NCI-H446 treated with DMSO at 0.1 percent for 48 hours (cell line): ENCODE results near the gene SLC7A8.
"Not testable (repeated sequence)": the region's sequence is repeated elsewhere in the genome, so short reads cannot be mapped to it uniquely, and the experiment has no call there.

ENCODE experiments used
- DNase-seq: peaks from one replicate; lab custom pipeline; 2025; lab: John Stamatoyannopoulos, UW

Gene SLC7A8

DNA sequence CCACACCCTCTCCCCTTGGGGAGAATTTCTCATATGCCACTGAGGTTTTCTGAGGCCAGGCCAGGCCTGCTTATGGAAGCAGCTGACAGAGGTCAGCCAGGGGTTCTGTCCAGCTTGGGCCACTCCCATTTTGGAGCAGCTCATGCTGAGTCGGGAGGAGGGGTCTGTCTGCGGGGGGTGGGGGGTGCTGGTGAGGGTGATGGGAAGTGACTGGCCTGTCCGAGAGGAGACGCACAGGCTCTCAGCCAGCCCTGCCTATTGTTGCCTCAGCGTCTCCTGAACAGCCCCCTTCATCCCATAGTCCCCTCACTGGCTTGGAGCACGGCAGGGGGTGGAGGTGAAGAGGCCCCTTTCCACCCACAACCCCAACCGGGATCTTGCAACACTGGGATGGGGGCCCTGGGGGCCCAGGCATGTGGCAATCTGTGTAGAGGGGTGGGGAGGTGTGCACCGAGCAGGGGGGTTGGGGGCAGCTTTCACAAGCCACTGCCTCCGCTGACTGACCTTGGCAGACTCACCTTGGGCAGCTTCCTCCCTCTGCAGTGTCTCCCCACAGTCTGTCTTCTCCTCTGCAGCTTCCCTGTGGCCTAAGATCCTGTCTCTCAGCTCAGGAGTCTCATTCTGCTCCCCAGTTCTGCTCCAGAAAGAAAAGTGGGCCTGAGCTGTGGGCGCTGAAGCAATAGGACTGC lies 69.9 kb downstream of the SLC7A8 start:
- no peak for DNase-seq

DNA sequence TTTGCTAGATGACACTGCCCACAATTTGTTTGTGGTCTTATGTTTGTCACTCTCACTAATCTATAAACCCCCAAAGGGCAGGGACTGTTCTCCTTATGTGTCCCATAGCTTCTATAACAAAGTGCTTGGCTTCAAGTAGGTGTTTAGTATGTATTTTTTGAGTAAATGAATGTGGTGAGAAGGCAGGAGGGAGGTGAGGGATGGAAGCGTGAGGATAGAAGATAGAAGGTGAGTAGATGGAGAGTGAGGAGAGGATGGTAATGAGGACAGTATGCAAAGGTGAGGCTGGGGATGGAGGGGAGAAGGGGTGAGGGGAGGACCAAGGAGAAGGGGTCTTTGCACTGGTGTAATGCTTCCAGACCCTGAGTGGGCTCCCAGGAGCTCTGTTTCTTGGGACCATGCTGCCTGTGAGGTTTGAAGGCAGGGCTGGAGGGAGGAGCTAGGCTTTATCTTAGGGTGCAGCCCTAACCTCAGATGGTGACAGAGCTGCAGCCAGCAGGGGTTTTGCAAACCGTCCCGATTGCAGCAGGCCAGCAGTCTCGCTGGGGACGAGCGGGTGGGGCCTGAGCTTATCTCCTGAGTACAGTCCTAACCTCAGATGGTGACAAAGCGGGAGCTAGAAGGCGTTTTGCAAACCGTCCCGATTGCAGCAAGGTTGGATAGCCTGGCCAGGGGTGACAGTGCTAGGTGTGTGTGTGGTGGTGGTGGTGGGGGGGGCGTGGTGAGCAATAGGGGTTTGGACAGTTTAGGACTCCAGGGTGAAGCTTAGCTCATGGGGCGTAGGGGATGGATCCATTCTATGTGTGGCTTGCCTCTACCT lies 70.9 kb downstream of the SLC7A8 start:
- no peak for DNase-seq

DNA sequence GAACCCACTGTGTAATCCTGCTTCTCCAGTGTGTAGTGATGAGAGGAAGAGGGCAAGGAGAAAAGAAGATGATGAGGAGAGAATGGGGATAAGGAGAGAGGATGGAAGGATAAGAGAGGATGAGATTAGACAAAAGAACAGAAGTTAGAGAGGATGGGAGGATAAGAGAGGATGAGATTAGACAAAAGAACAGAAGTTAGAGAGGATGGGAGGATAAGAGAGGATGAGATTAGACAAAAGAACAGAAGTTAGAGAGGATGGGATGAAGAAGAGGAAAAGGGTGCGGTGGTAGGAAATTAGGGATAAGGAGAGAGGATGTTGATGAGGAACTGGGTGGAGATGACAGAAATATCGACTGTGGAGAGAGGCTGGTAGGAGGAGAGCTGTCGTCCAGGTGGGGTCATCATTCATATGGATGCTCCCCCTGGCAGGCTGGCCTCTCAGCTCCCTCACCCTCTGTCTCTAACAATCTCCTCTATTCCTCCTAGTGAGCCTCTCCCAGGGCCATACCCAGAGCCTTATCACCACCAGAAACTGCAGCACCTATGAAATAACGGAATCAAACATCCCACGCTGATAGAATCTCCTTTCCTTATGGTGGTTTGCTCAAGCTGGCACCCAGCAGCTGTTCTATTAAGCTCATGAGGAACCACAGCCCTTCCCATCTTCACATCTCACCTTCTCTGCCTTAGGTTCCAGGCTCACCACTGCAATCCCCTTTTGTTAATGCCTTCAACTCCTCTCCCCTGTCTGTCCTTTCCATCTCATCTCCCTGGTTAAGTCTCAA lies 72.7 kb downstream of the SLC7A8 start:
- DNase-seq: no peak

DNA sequence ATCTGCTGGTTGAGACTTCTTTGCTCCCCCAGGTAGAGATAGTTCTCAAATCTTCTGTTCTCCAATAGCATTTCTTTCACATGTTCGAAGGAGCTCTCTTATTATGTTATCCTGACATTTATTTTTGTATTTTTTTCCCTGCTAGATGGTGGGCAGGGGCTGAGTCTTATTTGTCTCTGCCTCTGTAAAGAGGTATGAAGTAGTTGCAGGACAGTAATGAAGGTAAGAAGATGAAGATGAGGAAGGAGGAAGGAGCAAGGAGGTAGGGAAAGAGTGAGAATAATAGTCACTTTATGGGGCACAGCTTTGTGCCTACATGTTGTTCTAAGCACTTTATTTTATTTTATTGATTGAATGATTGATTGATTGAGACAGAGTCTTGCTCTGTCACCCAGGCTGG lies 73.7 kb downstream of the SLC7A8 start:
- no peak for DNase-seq

DNA sequence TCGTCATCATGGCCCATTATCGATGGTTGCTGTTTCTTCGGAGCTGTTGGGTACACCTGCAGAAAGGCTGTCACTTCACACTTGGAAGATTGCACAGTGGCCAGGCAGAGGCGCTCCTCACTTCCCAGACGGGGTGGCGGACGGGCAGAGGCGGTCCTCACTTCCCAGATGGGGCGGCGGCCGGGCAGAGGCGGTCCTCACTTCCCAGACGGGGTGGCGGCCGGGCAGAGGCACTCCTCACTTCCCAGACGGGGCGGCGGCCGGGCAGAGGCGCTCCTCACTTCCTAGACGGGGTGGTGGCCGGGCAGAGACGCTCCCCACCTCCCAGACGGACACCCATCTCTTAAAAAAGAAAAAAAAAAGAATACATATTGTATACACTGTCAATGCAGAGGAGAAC lies 75.3 kb downstream of the SLC7A8 start:
- not testable (repeated sequence) for DNase-seq

DNA sequence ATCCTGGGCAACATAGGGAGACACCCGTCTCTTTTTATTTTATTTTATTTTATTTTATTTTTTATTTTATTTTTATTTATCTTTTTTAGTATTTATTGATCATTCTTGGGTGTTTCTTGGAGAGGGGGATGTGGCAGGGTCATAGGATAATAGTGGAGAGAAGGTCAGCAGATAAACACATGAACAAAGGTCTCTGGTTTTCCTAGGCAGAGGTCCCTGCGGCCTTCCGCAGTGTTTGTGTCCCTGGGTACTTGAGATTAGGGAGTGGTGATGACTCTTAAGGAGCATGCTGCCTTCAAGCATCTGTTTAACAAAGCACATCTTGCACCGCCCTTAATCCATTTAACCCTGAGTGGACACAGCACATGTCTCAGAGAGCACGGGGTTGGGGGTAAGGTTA lies 75.8 kb downstream of the SLC7A8 start:
- DNase-seq: not testable (repeated sequence)

DNA sequence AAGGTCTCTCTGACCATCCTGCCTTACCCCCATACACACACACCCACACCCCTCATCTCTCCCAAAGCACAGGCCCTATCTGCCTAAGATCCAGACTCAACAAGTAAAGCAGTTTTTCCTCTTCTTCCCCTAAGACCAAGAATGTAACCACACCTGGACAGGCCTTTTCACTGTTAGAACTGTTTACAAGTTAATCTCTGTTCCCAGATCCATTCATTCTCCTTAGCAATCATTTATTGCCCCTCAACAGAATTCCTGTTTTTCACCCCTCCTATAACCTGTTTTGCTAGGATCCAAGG lies 76.8 kb downstream of the SLC7A8 start:
- DNase-seq: no peak

DNA sequence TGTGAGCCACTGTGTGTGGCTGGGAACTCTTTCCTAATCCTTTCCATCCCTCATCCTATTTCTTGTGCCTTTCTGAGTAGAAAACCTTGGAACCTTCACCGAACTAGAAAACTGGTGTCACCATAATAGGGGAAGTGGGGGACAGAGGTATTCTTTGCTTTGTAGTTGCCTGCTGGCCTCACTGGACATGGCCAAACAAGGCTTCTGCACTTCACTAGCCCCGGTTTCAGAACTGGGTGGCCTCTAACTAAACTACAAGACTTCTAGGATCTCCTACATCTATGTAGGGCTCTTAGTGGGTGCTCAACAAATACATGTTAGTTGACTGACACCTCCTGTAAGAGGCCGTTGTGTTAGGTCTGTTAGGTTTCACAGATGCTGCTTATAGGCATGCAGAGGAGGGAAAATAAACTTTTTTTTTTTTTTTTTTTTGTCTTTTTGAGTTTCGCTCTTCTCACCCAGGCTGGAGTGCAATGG lies 78.1 kb downstream of the SLC7A8 start:
- no peak for DNase-seq

DNA sequence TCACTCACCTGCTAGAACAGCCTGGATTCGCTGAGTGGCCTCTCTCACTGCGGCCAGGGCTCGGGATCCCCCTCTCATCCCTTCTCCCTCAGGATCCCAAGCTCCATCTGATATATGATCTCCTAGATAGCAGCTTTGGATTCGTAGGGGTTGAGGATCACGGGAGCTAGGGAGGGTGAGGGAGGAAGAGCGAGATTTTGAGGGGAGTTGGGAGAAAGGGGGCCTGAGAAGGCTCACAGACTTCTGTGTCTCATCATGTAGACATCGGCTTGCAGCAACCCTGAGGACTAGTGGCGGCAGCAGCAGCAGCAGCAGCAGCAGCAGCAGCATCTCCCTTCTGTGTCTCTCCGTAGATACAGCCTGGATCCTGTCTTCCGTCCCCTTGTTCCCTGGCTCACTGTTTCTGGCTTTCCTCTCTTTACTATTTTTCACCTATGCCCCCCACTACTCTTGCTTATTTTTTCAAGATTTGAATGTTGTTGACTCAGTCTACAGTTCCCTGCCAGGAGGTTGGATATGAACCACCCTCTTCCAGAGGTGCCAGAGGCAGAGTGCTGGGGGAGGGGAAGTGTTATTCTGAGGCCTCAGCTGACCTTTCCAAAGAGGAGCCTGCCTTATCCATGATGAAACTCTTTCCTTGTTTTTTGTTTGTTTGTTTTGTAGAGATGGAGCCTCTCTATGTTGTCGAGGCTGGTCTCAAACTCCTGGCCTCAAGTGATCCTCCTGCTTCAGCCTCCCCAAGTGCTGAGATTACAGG lies 78.7 kb downstream of the SLC7A8 start, which contains the start of gene CIROP:
CIROP (minus strand) TSS at position 399 of the 757 bp plus-strand sequence; CDS start at position 330, 69 bp downstream.
- no peak for DNase-seq

DNA sequence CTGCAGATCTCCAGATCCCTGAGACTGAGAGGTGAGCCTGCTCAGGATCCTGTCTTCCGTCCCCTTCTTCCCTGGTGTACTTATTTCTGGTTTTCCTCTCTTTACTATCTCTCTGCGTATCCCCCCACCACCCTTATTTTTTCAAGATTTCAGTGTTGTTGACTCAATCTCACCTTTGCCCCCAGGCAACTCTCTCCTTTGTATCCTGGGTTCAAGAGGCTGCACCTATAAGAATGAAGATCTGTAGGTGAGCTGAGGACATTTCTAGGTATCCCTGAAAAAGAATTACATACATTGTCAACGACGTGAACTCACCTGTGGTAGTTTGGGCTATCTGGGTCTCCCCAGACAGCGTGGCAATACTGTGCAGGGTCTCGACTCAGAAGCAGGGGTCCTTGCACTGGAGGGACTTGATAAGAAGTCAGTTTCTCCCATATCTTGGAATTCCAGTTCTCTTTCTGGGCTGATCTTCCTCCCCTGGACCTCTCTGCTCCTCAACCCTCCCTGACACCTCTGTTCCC lies 79.3 kb downstream of the SLC7A8 start:
- no peak for DNase-seq

DNA sequence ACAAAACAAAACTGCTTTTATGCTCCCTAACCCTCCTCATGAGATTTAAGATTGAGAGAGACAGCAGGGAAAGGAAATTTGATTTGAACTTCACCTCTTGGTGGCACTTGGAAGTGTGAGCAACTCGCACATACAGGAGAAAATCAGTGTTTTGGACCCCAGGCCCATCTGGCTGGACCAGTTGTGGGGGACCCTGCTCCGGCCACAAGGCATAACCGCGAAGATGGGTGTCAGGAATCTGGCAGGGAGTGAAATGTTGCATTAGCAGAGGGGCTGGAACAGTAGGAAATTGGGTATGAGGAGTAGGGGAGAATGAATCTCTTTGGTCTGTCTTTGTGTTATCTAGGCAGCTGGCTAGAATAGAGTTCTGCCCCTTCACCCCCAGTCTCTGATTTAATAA lies 79.9 kb downstream of the SLC7A8 start:
- DNase-seq: no peak

DNA sequence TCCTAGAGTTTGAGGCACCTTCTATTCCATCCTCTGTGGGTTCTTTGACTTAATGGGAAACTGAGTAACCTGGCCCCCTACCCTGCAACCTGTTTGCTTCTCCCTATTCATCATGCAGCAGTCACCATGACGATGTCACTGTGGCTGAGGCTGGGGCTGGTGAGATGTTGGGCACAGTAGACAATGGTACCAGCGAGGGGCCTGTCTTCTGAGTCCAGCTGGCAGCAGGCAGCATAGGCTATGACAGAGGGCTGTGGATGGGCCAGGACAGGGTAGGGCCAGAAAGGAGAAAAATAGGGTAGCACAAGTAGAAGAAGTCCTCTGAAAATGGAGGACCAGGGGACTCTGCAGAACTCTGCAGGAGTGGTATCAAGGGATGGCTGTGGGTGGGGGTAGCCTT lies 80.7 kb downstream of the SLC7A8 start:
- DNase-seq: no peak

DNA sequence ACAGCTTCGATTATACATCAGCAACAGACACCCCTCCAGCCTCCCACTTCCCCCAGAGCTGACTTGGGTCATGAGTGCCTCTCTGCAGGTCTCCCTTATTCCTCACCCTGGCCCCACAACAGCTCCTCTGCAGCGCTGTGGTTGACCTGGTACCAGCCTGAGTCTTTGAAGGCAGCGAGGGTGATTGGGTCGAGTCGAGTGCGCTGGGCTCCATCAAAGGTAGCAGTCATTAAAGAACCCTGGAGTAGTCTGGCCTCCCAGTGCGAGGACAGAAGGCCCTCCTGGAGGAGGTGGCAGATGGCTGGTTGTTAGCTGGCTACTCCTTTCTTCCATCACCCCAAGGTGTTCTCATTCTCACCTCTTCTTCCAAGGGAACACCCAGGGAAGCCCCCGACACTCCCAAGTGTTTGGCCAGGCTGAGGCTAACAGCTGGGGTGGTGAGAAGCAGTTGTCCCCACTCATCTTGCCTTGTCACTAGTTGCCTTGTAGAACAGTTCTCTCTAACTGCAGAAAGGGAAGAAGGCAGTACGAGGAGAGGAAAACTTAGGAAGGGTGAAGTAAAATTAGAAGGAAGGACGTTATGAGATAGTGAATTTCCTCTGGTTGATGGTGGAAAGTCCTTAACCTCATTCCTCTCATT lies 81.4 kb downstream of the SLC7A8 start:
- no peak for DNase-seq

DNA sequence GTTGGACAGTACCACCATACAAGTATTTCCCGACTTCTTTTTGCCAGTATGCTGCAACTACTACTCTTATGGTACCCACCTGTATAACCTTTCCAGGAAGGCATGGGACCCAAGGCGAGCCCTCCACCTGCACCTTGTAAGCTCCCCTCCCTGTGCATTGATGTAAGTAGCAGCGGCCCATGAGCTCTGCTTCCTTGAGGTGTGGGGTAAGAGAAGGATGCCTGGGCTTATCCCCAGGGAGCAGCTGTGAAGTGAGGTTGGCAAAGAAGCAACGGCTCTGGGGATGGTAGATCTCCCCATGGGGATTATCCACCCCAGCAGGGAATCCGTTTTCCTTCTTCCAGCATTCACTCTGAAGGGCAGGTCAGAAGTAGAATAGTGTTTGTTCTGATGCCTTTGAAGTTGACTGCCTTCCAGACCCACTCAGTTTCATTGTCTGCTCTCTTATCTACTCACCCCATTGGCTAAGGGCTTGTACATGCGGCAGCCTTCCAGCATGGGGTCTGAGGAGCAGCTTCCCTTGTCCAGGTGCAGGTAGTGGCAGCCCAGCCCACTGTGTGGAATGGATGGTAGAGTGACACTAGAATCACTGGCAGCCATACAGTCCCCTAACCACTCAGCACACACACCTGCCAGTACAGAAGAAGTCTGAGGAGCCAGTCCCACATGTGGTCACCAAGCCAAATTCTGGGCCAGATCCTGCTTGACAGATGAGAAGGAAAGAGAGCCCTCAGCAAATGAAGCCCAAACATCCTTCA lies 82.1 kb downstream of the SLC7A8 start:
- no peak for DNase-seq

DNA sequence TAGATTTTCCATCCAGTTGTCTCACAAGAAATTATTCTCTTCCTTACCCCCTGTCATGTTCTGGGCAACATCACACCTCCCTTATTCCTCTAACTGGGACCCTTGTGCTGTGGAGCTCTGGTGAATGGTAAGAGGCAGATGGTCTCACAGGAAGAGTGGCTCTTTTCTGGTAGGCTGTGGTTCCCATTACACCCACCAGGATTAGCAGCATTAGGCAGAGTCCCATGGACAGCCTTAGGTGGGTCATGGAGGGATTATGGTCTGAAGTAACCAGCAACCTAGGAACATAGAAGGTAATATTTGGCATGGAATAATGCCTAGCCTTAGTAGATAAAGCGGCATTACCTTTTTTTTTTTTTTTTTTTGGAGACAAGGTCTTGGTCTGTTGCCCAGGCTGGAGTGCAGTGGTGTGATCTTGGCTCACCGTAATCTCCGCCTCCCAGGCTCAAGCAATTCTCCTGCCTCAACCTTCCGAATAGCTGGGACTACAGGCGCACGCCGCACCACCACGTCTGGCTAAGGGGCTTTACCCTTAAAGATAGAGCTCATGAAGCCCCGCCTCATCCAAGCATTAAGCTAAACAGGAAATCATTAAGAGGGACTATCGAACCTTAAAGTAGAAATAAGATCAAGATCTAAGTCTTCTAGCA lies 84.1 kb downstream of the SLC7A8 start:
- DNase-seq: no peak

DNA sequence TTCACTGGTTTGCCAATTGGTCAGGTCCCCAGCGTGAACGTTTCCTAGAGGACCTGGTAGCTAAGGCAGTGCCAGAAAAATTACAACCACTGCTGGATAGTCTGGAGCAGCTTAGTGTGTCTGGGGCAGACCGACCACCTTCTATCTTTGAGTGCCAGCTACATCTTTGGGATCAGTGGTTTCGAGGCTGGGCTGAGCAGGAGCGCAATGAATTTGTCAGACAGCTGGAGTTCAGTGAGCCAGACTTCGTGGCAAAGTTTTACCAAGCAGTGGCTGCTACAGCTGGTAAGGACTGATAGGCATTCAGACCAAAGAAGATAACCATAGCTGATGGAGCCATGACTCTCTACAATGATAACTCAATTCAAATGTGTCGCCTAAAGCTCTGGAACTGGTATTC lies 85.7 kb downstream of the SLC7A8 start:
- no peak for DNase-seq

DNA sequence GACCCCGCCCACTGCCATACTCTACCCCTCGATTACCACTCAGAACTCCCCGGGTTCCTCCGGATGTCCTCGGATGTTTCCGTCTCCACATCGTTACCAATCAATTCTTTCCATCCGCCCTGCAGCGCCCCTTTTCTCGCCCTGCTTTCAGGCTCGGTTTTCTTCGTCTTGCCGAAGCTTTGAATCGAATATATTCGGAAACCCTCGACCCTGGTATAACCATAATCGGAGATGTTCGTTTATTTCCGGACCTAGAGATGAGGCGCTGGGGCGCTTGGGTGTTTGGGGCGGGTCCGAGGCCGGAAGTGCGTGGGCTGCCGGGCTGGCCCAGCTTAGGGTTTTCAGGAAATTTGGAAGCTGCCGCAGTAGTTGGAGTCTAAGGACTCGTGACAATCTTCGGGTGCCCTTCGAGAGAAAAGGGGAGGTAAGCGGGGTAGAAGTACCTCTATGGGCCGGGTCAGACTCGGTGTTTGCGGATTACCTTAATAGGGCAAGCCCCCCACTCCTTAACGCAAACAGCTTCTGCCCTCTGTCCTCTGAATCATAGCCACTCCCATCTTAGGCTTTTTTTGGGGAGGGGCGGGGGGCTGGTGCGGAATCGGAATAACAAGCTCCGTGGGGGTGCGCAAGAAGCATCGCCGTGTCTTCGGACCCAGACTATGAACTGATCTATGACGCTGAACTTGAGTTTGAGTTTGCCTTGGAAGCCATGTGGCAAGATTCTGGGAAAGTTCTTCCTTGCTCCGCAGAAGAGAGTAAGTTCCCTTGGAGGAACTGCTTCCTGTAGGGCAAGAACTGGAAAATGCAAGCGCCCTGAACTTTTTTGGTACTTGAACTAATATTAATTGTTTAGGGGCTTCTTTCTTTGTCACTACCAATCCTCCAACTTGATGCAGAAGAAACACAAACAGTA lies 88.0 kb downstream of the SLC7A8 start, which contains the start of gene C14orf119:
C14orf119 (plus strand) TSS at position 310 of the 913 bp plus-strand sequence. CDS start 2,154 bp downstream, outside the sequence.
- DNase-seq: no peak

DNA sequence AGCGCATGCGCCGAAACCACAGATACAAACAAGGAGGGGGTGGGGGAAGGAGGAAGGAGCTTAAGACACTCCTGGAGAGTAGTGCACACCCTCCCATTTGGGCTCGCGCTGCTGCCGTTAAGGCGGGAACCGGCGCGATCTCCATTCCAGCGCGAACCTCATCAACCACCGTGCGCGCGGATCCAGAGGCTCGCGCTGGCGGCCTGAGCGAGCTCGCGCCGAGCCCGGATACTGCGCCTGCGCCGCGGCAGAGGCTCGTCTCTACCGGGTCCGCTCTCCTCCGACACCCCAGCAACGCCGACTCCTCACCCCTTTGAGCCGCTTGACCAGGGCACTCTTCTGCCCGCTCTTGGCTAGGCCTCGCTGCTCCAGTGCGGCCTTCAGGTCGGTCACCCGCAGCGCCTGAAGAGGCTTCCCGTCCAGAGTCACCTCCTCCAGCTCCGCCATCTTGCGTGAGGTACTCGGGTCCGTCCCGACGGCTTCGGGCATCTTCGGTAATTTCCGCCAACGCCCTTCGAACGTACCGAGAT lies 88.7 kb downstream of the SLC7A8 start, which contains the start of gene ACIN1:
ACIN1 (minus strand) TSS at position 471 of the 530 bp plus-strand sequence; CDS start at position 447, 24 bp downstream.
- DNase-seq: no peak
